ENCODE results near the gene RIC1. TPM values are rescaled to one million over a fixed set of nuclear protein-coding genes. Genes with fewer than 3 reads are reported as not detected.

The RIC1 gene
- total and polyA plus RNA-seq, 2 experiments from 2014 or later, result 9.7 to 33.7 TPM

- no peaks in the 10 kb centered on the region for H3K4me1 ChIP-seq (ENCODE audit: low read depth)
These were observed 106.2 kb downstream of the RIC1 start for GRCh38 chr9:5735072-5735471.

GRCh38 chr9:5736563-5737346, 107.8 kb downstream of the RIC1 start:
- Histone ChIP-seq H3K4me1 (ENCODE audit: low read depth) (no peaks in the 10 kb centered on the region), H3K9me3 (ENCODE audit: low read depth) (no peaks in the 10 kb centered on the region), H3K27ac (no peak overlapping the region), H3K36me3 (peaks cover 13% of the 10 kb centered on the region), H3K4me3 (no peak overlapping the region), H3K27me3 (no peaks in the 10 kb centered on the region)
- no peak for TF ChIP-seq CTCF (IDR thresholded peaks at IDR 0.05; ENCODE audit: low read depth, low read length)
- DNase-seq (ENCODE audit: low read depth in 1 of 2, low spot score in 1 of 2), result no peak

More at GRCh38 chr9:5735072-5735471, 106.2 kb downstream of the RIC1 start:
- no peak for DNase-seq (ENCODE audit: low read depth in 1 of 2, low spot score in 1 of 2)
- Histone ChIP-seq H3K9me3 (ENCODE audit: low read depth) (no peaks in the 10 kb centered on the region), H3K36me3 (peaks cover 13% of the 10 kb centered on the region), H3K4me3 (no peak overlapping the region), H3K27me3 (no peaks in the 10 kb centered on the region), H3K27ac (no peak overlapping the region)
- no peak for TF ChIP-seq CTCF (IDR thresholded peaks at IDR 0.05; ENCODE audit: low read depth, low read length)

- Histone ChIP-seq H3K27ac (no peak overlapping the region), H3K4me3 (no peak overlapping the region), H3K9me3 (ENCODE audit: low read depth) (no peaks in the 10 kb centered on the region), H3K36me3 (peaks cover 39% of the 10 kb centered on the region), H3K4me1 (ENCODE audit: low read depth) (no peaks in the 10 kb centered on the region), H3K27me3 (no peaks in the 10 kb centered on the region)
- TF ChIP-seq CTCF (IDR thresholded peaks at IDR 0.05; ENCODE audit: low read depth, low read length), result no peak
- DNase-seq (ENCODE audit: low read depth in 1 of 2, low spot score in 1 of 2), result no peak
These were observed 114.2 kb downstream of the RIC1 start for GRCh38 chr9:5743109-5743508.

GRCh38 chr9:5748438-5748837, 119.5 kb downstream of the RIC1 start:
- no peak overlapping the region for H3K27ac ChIP-seq
- H3K4me1 ChIP-seq (ENCODE audit: low read depth), result no peaks in the 10 kb centered on the region
- no peaks in the 10 kb centered on the region for H3K9me3 ChIP-seq (ENCODE audit: low read depth)
- H3K36me3 ChIP-seq, result peaks cover 48% of the 10 kb centered on the region
- TF ChIP-seq CTCF (IDR thresholded peaks at IDR 0.05; ENCODE audit: low read depth, low read length), result no peak
- DNase-seq (ENCODE audit: low read depth in 1 of 2, low spot score in 1 of 2), result no peak
- no peaks in the 10 kb centered on the region for H3K27me3 ChIP-seq
- H3K4me3 ChIP-seq, result no peak overlapping the region

GRCh38 chr9:5749306-5749705, 120.4 kb downstream of the RIC1 start:
- no peak for TF ChIP-seq CTCF (IDR thresholded peaks at IDR 0.05; ENCODE audit: low read depth, low read length)
- Histone ChIP-seq H3K4me3 (no peak overlapping the region), H3K9me3 (ENCODE audit: low read depth) (no peaks in the 10 kb centered on the region), H3K27me3 (no peaks in the 10 kb centered on the region), H3K36me3 (peaks cover 39% of the 10 kb centered on the region), H3K27ac (no peak overlapping the region), H3K4me1 (ENCODE audit: low read depth) (no peaks in the 10 kb centered on the region)
- no peak for DNase-seq (ENCODE audit: low read depth in 1 of 2, low spot score in 1 of 2)

All from cardiac muscle cell (in vitro differentiated cells and primary cell).